HG03175 (cell line): ENCODE measurements around the gene EPB41L3.
A peak's percentile ranks its signal among the peaks of the same experiment; 100 is the strongest.

Experiments
- ATAC-seq: cut with Tn5 transposase; IDR thresholded peaks from one replicate; pipeline ENCODE4 v1.9.1; 2021; ENCODE audit warnings: mild to moderate bottlenecking, moderate library complexity; ENCODE audit not compliant: unreplicated experiment

Gene EPB41L3

DNA sequence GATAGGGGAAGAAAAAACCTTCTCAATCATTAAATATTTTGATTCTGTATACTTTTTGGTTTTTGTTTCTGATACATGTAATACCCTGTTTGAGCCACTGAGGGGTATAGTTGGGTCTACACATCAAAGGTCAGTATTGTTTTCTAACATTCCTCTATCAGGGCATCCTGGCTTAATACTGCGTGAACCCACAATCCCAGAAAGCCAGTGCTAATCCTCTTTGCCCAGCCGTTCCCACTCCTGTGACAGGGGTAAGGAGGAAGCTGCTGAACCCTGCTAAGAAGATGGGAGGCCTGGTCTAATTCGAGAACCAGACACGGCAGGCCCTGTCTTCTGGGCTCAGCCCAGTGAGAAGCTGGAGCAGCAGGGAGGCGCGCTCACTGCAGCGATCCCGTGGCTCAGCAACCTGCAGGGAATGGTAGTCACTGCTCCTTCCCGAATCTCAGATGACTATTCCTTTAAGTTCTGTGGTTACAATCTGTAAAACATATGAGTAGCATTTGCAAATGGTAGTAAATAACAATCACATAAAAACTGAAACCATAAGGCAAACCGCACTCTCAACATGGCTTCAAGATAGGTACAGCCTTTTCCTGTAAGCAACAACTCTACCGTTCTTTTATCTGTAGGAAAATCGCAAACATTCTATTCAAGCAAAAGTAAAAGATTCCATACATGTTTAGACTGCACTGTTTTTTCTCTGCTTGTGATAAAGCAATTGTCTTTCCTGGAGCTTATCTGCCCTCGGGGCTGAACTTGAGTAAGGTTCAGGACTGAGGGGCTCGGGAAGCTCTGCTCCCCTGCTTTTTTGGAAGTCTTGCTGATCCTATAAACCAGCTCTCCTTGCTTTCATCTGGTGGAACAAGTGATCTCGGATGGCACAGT, 87.0 kb downstream of the EPB41L3 start:
- ATAC-seq, result peak; percentile 79

DNA sequence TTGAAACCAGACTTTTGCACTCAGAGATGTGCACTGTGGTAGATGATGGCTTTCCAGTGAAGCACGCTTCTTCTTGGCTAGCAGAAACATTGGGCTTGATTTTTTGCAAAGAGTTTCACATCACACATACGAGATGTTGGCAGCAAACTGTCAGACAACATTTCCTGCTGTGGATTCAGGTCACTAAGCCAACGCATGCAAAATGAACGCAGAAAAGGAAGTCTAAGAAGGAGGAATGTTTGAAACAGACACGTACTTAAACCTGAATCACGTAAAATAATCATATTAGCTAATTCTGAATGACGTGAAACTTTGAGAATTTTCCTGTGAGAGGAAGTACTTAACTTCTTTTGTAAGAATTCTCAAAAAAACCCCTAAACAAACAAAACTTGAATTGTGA, 88.1 kb downstream of the EPB41L3 start:
- ATAC-seq, result no peak

DNA sequence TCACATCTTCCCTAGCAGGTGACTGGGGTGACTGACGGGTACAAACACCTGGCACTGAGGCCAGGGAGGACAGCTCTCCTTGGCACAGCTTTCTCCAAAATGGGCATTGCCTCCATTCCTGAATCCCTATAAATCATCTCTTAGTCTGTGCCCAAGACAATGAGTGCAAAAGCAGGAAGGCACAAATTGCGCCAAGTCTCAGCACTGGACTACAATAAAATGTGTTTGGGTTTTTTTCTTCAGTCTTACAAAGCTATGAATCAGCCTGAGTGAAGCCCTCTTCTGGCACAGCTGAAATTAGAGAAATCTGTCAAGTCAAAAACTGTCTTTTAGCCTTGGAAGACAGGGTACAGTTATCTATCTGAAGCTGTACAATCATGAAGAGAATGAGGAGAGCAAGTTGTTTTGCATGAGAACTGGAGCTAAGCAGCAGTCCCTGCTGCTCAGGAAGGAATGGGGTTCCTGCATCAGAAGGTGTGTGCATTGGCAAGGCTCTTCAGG, 90.8 kb downstream of the EPB41L3 start:
- no peak for ATAC-seq

DNA sequence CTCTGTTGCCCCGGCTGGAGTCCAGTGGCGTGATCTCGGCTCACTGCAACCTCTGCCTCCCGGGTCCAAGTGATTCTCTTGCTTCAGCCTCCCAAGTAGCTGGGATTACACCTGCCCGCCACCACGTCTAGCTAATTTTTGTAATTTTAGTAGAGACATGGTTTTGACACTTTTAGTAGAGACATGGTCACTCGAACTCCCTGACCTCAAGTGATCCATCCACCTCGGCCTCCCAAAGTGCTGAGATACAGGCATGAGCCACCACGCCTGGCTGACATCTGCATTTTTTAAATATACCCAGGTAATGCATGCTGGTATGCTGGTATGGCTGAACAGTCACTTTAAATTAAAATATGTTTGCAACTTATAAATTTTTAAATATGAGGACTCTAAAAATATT, 91.9 kb downstream of the EPB41L3 start:
- no peak for ATAC-seq

DNA sequence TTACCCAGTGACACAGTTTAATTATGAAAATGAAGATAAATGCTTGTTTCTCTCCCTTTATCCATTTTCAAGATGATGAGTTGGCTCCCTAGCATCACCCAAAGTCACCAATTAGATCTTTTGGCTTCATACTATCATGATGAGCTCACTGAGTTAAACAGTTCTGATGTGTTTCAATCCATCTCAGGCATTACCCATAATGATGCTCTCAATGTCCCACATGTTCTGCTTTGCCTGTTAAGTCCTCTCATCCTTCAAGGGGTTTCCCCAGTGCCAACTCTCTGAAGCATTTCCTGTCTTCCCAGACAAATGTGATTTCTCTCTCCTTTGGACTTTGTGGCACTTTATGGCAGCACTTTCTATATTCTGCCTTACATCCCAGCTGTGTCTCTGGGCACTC, 92.6 kb downstream of the EPB41L3 start:
- ATAC-seq, result no peak

DNA sequence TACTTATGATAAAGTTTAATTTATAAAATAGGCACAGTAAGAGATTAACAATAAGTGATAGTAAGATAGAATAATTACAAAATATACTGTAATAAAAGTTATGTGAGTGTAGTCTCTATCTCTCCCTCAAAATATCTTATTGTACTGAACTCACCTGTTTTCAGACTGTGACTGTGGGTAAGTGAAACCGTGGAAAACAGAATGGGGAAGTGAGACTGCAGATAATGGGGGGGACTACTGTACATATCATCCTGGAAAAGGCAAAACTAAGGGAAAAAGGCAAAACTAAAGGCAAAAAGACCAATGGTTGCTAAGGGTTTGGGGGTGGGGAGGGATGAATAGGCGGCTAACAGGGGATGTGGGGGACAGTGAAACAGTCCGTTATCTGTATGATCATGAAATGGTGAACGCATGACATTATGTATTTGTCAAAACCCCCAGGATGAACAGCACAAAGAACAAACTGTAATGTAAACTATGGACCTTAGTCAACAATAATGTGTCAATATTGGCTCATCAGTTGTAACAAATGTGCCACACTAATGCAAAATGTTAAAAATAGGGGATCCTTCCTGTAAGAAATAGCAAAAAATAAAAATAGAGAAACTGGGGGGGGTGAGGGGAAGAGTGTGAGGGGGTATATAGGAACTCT, 93.8 kb downstream of the EPB41L3 start:
- ATAC-seq, result no peak

DNA sequence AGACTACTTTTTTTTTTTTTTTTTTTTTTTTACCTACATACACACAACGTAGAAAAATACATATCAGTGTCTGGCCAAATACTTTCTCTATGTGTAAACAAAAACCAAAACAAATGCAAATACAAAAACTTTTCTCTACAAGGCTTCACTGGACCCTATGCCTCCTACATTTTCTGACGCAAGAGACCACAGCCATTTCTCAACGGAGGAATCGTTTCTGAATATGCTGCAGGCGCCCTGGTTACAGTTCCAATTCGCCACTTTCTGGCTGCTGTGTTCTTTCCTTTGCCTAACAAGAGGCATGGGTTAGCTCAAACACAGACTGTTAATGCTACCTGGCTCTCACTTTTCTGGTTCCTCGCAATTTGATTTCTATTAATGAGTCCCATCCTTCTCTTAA, 96.4 kb downstream of the EPB41L3 start:
- no peak for ATAC-seq

DNA sequence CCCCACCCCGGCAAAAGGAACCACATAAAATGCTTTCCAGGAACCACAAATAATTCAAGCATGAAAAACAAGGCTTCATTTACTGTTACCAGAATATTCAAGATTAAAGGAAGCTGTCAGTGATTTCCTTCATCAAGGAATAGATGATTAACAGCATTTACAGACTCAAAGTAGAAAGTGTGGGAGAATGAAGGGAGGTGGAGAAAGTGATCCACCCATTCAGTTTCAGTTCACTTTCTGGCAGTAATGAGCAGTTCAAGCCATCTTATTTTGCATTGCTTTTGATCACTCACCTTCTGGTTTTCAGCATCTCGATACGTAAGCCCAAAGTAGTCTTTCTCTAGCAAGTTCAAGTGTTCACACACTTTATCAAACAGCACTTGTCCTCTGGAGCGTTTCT, 99.0 kb downstream of the EPB41L3 start:
- peak; percentile 78 for ATAC-seq

DNA sequence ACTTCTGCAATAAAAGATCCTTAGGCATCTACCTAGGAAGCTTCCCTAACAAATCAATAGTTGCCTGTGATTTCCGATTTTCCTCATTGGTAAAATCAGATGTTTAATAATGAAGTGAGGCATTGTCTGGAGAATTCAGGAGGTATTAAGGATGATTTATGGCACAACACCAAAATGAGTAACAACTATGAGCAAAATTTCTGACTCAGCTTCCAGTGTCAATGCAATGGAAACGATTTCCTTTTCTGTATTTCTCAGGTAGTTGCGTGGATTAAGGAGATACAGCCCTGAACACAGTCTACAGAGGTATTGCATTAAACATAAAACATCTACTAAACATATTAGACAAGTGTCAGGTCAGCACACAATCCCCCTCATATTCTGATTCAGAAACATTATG, 99.5 kb downstream of the EPB41L3 start:
- ATAC-seq, result no peak

DNA sequence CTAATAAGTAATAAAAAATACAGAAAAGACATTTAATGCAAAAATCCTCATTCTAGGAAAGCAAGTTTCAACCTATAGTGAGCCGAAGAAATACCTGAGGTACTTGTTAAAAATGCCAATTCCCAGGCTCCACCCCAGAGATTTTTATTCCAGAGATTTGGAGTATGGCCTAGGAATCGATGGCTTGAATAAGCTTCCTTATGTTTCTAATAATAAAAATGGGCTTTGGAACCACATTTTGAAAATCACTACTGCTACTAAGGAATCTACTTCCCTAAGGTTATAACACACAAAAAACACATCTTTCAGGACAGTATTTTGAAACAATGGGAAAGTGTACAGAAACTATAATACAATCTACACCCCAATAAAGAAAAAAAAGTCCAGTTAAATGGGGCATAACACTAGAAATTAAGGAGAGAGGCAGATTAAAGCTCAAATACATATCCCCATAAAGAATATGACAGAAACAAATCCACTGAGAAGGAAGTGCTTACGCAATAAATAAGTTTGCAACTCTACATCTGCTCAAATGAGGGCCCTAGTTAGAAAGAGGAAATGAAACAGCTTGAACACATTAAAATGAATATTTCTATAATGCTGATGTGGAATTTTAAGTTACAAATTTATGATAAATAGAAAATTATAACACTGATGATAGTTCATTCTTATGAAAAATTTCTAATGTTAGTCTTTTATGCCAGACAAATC, 103.7 kb downstream of the EPB41L3 start:
- peak; percentile 53 for ATAC-seq

DNA sequence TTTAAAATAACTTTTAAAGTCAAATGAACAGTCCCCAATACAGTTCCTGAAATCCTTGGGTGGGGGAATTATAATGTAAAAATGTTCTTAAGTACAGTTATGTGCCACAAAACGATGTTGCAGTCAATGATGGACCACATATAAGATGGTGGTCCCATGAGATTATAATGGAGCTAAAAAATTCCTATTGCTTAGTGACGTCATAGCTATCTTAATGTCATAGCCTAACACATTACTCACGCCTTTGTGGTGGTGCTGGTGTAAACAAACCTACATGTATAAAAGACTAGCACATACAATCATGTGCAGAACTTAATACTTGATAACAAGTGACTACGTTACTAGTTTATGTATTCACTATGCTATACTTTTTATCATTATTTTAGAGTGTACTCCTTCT, 109.4 kb downstream of the EPB41L3 start:
- no peak for ATAC-seq

DNA sequence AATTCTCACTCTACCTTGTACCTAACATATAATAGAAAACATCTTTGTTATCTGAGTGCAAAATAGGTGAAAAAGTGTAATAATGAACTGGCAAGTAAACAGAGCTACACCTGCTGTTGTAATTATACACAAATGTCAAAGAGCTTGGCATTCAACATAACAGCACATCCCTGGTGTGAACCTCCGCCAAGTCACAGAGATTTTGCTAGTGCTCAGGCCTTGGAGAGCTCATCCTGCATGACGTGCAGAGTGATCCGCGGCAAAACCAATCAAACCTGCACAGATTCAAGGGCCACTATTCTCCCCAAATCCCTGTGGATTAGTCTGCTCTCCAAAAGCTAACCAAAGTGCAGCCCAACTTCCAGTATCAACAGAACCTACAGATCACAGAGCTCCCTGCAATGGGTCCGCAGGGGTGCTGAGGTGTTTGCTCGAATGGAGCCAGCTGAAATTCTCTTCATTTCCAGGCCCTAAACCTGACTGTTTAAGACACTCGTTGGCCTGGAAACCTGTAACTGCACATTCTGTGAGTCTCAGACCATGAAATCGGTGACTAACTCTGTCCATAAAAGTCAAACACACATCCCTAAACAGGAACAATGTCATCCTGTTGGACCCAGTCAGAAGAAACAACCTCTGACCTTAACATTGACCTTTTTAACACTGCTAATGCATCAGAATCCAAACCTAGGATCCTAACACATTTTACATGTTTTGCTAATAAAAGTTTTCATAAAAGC, 111.8 kb downstream of the EPB41L3 start:
- no peak for ATAC-seq

DNA sequence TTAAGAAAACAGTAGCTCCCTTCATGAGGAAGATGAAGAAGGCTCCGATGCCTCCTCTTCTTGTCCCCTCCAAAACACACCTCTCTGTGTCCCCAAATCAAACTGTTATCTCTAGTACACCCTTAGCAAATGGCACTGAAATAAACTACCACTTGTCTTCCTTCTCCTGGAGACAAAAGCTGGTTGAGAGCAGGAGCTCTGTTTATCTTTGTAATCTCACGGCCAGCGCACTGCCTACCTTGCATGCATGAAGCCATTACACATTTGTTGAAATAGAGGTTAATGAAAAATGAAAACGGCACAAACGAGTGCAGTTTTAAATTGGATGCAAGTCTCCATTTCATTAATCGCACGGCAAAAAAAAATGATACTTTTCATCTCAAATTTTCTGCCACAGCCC, 113.7 kb downstream of the EPB41L3 start:
- no peak for ATAC-seq

DNA sequence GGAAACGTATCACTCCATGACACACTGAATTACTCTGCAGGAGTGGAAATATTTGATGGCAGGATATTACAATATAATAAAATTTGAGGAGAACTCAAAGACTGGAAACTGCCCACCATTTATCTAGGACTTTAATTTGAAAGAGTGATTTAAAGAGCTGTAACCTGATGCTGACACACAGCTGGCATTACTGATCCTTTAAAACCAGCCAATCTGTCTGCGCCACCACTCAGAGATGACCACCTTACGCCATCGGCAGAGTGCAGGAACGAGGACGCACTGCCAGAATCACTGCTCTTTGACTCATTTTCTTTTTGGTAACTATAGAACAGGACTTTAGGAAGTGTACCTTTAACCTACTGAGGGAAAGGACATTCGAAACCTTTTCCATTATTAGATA, 114.1 kb downstream of the EPB41L3 start:
- ATAC-seq, result no peak

DNA sequence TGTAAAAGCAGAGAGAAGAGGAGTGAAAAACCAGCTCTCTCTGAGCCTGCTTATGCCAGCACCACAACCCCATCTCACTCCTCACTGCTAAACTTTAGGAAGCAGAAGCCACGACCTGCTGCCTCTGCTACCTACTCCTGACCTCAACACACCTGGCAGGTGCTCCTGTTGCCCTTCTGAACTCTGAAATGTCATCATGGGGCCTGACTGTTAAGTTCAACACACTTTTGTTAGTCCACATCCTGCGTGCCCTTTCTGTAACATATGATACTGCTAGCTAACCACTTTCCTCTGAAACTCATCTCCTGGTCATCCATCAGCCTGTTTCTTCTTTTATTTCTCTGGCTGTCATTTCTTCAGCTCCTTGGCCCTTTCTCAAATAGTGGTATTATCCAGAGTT, 118.1 kb downstream of the EPB41L3 start:
- no peak for ATAC-seq

DNA sequence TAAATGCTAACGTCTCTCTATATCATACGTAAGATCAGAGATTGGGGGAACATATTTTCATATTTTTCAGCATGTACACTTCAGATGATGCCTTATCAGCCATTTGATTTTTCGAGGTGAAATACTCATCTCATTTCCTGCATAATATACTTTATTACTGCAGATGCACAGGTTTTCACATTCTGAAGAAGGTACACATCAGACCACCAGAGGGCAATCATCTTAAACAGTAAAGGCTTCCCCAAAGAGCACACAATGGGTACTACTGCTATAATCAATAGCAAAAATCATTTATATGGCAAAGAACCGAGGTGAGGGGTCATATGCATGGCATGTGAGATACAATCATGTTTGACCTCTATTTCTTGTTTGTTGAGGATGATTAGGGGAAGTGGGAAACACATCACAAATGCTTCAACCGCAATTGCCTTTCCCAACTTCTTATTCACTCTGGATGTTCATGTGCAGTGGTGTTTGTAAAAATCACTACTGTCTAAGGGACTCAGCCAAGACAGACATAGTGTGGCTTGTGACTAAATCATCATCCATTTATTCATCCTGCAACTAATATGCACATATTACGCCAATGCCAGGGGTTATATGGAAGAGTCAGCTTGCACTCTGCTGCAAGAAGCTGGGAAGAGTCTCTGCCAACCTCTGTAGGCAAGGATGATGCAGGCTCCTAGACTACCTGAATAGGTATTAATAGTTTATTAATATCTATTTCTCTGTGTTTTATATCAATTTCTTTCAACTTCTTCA, 118.7 kb downstream of the EPB41L3 start:
- no peak for ATAC-seq

DNA sequence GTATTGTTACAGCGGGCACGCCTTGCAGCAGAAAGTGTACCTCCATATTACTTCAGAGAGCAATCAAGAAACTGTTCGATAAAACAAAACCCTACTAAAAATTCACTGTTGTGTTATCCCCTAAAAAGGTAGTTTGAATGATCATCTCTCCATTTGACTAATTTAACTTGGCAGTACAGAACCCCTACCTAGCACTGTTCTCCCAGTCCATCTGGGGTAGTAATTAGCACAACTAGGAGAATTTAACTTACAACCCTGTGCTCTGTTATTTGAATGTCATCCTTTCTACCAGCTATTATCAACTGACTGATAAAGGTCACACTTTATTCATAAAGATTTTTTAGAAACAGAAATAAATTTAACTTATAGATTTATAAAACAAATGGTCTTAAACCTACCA, 121.2 kb downstream of the EPB41L3 start:
- ATAC-seq, result no peak

DNA sequence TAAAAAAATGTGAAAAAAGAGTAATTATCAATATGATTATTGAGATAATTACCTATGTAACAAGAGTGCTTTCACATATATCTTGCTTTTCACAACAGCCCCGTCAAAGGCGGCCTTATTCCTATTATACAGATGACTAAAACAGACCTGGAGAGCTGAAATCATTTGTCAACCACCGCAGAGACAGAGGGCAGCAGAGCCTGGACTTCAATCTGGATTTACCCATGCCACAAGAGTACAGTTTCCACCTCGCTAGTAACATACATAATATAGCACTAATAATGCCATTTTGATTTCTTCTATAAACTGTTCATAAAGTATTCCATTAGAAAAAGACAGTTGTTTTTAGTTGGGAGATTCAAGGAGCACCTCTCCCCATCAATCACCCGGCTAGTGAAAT, 121.8 kb downstream of the EPB41L3 start:
- no peak for ATAC-seq

DNA sequence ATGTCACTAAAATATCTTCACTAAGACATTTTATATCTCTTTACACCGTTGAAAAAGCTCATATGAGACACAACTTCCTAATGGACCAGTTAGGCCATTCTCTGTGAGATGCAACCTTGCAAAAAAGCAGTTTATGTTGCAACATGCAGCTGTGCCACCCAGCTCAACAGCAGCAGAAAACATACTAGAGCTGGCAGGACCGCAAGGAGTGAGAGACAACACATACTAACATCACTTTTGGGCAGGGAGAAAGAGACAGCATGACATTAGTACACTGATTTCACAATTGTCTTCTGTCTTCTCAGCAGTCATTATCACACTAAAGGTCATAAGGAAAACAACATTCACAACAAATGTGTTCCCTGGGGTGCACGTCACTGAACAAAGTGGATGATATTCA, 122.9 kb downstream of the EPB41L3 start:
- ATAC-seq, result no peak

DNA sequence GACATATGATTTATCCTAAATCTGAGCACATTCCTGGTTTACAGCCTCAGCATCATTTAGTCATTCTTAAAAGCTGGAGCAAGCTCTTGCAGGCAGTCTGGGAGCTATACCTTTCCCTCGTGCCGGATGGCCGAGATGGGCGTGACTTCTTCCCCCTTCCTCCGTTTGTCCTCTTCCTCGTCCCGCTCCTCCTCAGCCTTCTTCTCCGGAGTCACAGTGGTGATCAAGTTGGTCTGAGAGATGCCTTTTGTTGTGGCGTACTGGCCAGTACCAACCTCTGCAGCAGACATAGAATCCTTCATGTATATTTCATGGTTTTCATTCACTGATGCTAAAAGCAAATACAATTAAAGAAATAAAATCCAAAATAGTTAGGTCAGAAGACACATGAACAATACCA, 124.2 kb downstream of the EPB41L3 start:
- ATAC-seq, result no peak
